Activated naive CD4-positive, alpha-beta T cell treated with anti-CD3 and anti-CD28 coated beads, Interleukin-2, amount 50 U/mL, for 24 hours (primary cell): ENCODE results near the gene CAMK4.

ENCODE experiments used
- H3K27ac Mint-ChIP-seq: one replicate; pipeline ENCODE4 v1.8.0; 2021; ENCODE audit warnings: mild to moderate bottlenecking, mixed read lengths
- H3K27me3 Mint-ChIP-seq: one replicate; pipeline ENCODE4 v1.8.0; 2021; ENCODE audit warnings: mixed read lengths
- H3K36me3 Mint-ChIP-seq: one replicate; pipeline ENCODE4 v1.8.0; 2021; ENCODE audit warnings: mixed read lengths
- H3K4me1 Mint-ChIP-seq: one replicate; pipeline ENCODE4 v1.8.0; 2021; ENCODE audit warnings: mixed read lengths
- H3K4me3 Mint-ChIP-seq: one replicate; pipeline ENCODE4 v1.8.0; 2021; ENCODE audit warnings: mild to moderate bottlenecking, mixed read lengths
- H3K9me3 Mint-ChIP-seq: one replicate; pipeline ENCODE4 v1.8.0; 2021; ENCODE audit warnings: mixed read lengths

The CAMK4 gene

GRCh38 chr5:111472096-111472495 is 247.9 kb downstream of the CAMK4 start:
- Mint-ChIP-seq H3K27ac (peak overlapping the region; percentile 55), H3K9me3 (no peaks in the 10 kb centered on the region), H3K36me3 (peaks cover 8% of the 10 kb centered on the region), H3K4me3 (no peak overlapping the region), H3K27me3 (no peaks in the 10 kb centered on the region), H3K4me1 (peaks cover 8% of the 10 kb centered on the region)

- Mint-ChIP-seq H3K36me3 (peaks cover 8% of the 10 kb centered on the region), H3K27me3 (no peaks in the 10 kb centered on the region), H3K4me3 (no peak overlapping the region), H3K4me1 (peaks cover 4% of the 10 kb centered on the region), H3K27ac (peak overlapping the region; percentile 84), H3K9me3 (no peaks in the 10 kb centered on the region)
Observed at GRCh38 chr5:111472579-111472978, 248.4 kb downstream of the CAMK4 start.

GRCh38 chr5:111478266-111478665 is 254.1 kb downstream of the CAMK4 start:
- peaks cover 9% of the 10 kb centered on the region for H3K36me3 Mint-ChIP-seq
- H3K27me3 Mint-ChIP-seq = no peaks in the 10 kb centered on the region
- H3K9me3 Mint-ChIP-seq = no peaks in the 10 kb centered on the region
- no peaks in the 10 kb centered on the region for H3K4me1 Mint-ChIP-seq
- H3K4me3 Mint-ChIP-seq = no peak overlapping the region
- H3K27ac Mint-ChIP-seq = no peak overlapping the region

- no peaks in the 10 kb centered on the region for H3K27me3 Mint-ChIP-seq
- peak overlapping the region; percentile 5 for H3K27ac Mint-ChIP-seq
Observed at GRCh38 chr5:111478898-111479297, 254.7 kb downstream of the CAMK4 start.

GRCh38 chr5:111480346-111480745 is 256.2 kb downstream of the CAMK4 start:
- no peaks in the 10 kb centered on the region for H3K9me3 Mint-ChIP-seq
- no peak overlapping the region for H3K4me3 Mint-ChIP-seq
- peaks cover 12% of the 10 kb centered on the region for H3K36me3 Mint-ChIP-seq
- H3K4me1 Mint-ChIP-seq = no peaks in the 10 kb centered on the region
- no peak overlapping the region for H3K27ac Mint-ChIP-seq
- H3K27me3 Mint-ChIP-seq = no peaks in the 10 kb centered on the region

More at GRCh38 chr5:111478898-111479297, 254.7 kb downstream of the CAMK4 start:
- Mint-ChIP-seq H3K4me1 (no peaks in the 10 kb centered on the region), H3K36me3 (peaks cover 11% of the 10 kb centered on the region), H3K4me3 (no peak overlapping the region), H3K9me3 (no peaks in the 10 kb centered on the region)

- Mint-ChIP-seq H3K36me3 (peaks cover 11% of the 10 kb centered on the region), H3K27ac (peak overlapping the region; percentile 85), H3K4me3 (no peak overlapping the region)
Observed at GRCh38 chr5:111486055-111486454, 261.9 kb downstream of the CAMK4 start.

GRCh38 chr5:111486926-111487325 is 262.7 kb downstream of the CAMK4 start:
- H3K27ac Mint-ChIP-seq = no peak overlapping the region

More at GRCh38 chr5:111486055-111486454, 261.9 kb downstream of the CAMK4 start:
- no peaks in the 10 kb centered on the region for H3K9me3 Mint-ChIP-seq
- H3K27me3 Mint-ChIP-seq = no peaks in the 10 kb centered on the region
- peaks cover 7% of the 10 kb centered on the region for H3K4me1 Mint-ChIP-seq

GRCh38 chr5:111488353-111488752 is 264.2 kb downstream of the CAMK4 start:
- no peaks in the 10 kb centered on the region for H3K9me3 Mint-ChIP-seq
- H3K4me3 Mint-ChIP-seq = no peak overlapping the region
- no peaks in the 10 kb centered on the region for H3K27me3 Mint-ChIP-seq
- H3K4me1 Mint-ChIP-seq = peaks cover 7% of the 10 kb centered on the region
- H3K27ac Mint-ChIP-seq = no peak overlapping the region
- peaks cover 11% of the 10 kb centered on the region for H3K36me3 Mint-ChIP-seq

More at GRCh38 chr5:111486926-111487325, 262.7 kb downstream of the CAMK4 start:
- Mint-ChIP-seq H3K27me3 (no peaks in the 10 kb centered on the region), H3K36me3 (peaks cover 11% of the 10 kb centered on the region), H3K4me1 (peaks cover 7% of the 10 kb centered on the region), H3K4me3 (no peak overlapping the region), H3K9me3 (no peaks in the 10 kb centered on the region)

GRCh38 chr5:111493031-111493430 is 268.8 kb downstream of the CAMK4 start:
- Mint-ChIP-seq H3K4me1 (peaks cover 16% of the 10 kb centered on the region), H3K4me3 (no peak overlapping the region), H3K27me3 (no peaks in the 10 kb centered on the region), H3K27ac (peak overlapping the region; percentile 33), H3K36me3 (peaks cover 10% of the 10 kb centered on the region), H3K9me3 (no peaks in the 10 kb centered on the region)

- peaks cover 25% of the 10 kb centered on the region for H3K4me1 Mint-ChIP-seq
- H3K36me3 Mint-ChIP-seq = peaks cover 11% of the 10 kb centered on the region
- no peak overlapping the region for H3K4me3 Mint-ChIP-seq
- H3K27me3 Mint-ChIP-seq = no peaks in the 10 kb centered on the region
- H3K9me3 Mint-ChIP-seq = no peaks in the 10 kb centered on the region
- peak overlapping the region; percentile 41 for H3K27ac Mint-ChIP-seq
Observed at GRCh38 chr5:111494355-111494999, 270.3 kb downstream of the CAMK4 start.

GRCh38 chr5:111495159-111495558 is 271.0 kb downstream of the CAMK4 start:
- Mint-ChIP-seq H3K27me3 (no peaks in the 10 kb centered on the region), H3K36me3 (peaks cover 14% of the 10 kb centered on the region), H3K27ac (peak overlapping the region; percentile 30), H3K9me3 (no peaks in the 10 kb centered on the region), H3K4me3 (no peak overlapping the region), H3K4me1 (peaks cover 25% of the 10 kb centered on the region)

- Mint-ChIP-seq H3K36me3 (peaks cover 14% of the 10 kb centered on the region), H3K4me1 (peaks cover 25% of the 10 kb centered on the region), H3K27ac (peak overlapping the region; percentile 74), H3K4me3 (peak overlapping the region; percentile 23), H3K9me3 (no peaks in the 10 kb centered on the region), H3K27me3 (no peaks in the 10 kb centered on the region)
Observed at GRCh38 chr5:111498346-111498745, 274.2 kb downstream of the CAMK4 start.

- no peaks in the 10 kb centered on the region for H3K9me3 Mint-ChIP-seq
- H3K4me1 Mint-ChIP-seq = peaks cover 31% of the 10 kb centered on the region
- H3K4me3 Mint-ChIP-seq = no peak overlapping the region
- peaks cover 5% of the 10 kb centered on the region for H3K36me3 Mint-ChIP-seq
- no peaks in the 10 kb centered on the region for H3K27me3 Mint-ChIP-seq
- no peak overlapping the region for H3K27ac Mint-ChIP-seq
Observed at GRCh38 chr5:111502956-111503355, 278.8 kb downstream of the CAMK4 start.

GRCh38 chr5:111505096-111505495 is 280.9 kb downstream of the CAMK4 start:
- no peaks in the 10 kb centered on the region for H3K36me3 Mint-ChIP-seq
- H3K9me3 Mint-ChIP-seq = no peaks in the 10 kb centered on the region
- H3K27ac Mint-ChIP-seq = no peak overlapping the region
- peaks cover 39% of the 10 kb centered on the region for H3K4me1 Mint-ChIP-seq
- no peaks in the 10 kb centered on the region for H3K27me3 Mint-ChIP-seq
- H3K4me3 Mint-ChIP-seq = no peak overlapping the region

GRCh38 chr5:111507276-111507675 is 283.1 kb downstream of the CAMK4 start:
- no peak overlapping the region for H3K27ac Mint-ChIP-seq
- H3K9me3 Mint-ChIP-seq = no peaks in the 10 kb centered on the region
- H3K36me3 Mint-ChIP-seq = no peaks in the 10 kb centered on the region
- no peak overlapping the region for H3K4me3 Mint-ChIP-seq
- H3K27me3 Mint-ChIP-seq = no peaks in the 10 kb centered on the region
- peaks cover 60% of the 10 kb centered on the region for H3K4me1 Mint-ChIP-seq

GRCh38 chr5:111509119-111509518 is 284.9 kb downstream of the CAMK4 start:
- H3K27ac Mint-ChIP-seq = no peak overlapping the region

More at GRCh38 chr5:111509119-111509518, 284.9 kb downstream of the CAMK4 start:
- Mint-ChIP-seq H3K27me3 (no peaks in the 10 kb centered on the region), H3K9me3 (no peaks in the 10 kb centered on the region), H3K4me1 (peaks cover 70% of the 10 kb centered on the region), H3K36me3 (no peaks in the 10 kb centered on the region), H3K4me3 (no peak overlapping the region)
